ENCODE results near the gene PDCD7.

Gene PDCD7

DNA sequence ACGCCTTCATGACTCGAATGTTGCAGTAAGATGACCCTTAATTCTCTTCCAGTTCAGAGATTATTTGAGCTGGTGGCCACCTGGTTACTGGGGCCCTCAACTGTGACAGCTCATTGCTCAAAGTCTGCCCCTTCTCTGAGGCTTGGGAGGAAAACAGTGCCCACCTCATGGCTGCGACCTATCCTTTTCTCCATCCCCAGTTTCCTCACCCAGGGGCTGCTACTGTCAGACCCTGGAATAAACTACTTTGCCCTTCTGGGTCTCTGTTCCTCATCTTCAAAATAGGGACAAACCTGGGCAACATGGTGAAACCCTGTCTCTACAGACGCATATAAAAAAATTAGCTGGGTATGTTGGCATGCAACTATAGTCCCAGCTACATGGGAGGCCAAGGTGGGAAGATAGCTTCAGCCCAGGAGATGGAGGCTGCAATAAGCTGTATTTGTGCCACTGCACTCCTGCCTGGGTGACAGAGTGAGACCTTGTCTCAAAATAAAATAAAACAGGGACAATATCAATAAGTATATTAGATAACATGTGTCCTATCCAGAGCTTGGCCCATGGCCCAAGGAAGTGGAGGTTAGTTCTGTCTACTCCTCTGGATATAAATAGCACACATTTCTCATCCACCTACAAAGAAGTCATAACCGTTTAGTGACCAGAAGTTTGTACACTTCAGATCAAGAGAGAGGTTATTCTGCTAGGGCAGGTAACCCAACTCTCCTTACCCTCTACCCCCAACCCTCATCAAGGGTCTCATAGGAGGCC lies 63.6 kb downstream of the PDCD7 start:
- no peak for DNase-seq

DNA sequence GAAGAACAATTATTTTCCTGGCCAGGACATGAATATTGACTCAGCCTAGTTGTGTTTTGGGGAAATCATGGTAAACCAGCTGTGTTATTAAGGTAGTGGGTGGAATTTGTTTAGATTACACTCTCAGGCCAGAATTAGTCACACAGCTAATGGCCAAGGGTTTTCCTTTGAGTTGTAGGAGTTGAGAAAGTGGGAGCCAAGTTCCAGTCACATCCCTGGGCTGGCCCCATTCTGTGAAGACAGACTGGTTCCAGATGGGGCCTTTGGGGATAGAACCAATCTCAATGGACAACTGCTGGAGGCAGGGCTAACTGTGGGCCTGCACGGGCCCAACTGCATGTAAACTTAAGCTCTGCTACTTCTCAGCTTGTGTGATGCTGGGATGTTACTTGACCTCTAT lies 64.4 kb downstream of the PDCD7 start:
- no peak for DNase-seq

DNA sequence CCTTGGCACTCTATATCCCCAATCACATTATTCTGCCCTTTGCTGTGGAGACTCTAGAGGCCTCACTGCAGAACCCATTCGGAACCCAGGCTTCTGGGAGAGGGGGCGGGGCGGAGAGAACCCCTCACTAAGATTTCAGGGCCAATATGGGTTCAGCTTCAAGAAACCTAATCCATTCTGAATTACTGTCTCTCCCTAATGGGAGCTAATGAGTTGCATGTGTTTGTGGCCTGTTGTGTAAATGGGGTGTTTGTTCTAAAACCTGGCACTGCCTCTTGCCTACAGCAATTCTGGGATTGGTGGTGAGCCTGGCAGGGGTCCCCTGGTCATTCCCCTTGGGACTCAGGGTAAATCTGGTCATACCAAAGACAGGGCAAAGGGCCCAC lies 65.2 kb downstream of the PDCD7 start:
- no peak for DNase-seq

DNA sequence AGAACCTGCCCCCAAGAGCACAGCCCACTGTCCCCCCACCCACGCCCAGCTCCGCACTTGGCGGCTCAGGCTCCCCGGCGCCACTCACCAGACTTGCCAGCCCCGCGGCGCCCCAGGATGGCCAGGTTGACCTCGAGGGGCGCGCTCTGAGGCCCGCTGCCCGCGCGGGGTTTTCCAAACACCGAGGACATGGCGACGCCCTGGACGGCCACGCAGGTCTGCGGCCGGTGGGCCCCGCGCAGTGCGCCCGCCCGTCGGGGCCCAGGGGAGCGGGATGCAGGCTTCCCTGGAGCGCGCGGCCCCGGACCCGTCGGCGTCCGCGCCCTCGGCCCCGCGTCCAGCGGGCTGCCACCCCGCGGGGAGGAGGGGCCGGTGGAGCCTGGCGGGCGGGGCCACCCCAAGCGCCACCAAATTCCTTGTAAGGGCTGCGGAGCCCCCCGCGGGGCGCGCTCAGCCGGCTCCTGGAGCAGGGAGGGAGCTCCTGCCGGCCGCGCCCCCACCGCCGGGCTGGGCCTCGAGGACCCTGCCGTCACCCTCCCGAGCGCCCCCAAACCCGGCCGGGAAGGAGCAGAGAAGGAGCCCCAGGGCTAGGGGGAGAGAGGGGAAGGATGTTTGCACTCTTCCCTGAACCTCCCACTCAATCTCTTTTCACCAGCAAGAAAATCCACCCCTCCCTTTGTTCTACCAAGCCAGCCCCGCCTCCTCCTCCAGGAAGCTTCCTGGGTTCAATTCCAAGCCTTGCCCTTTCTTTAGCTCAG lies 65.8 kb downstream of the PDCD7 start, which contains the start of gene RASL12:
TSS of gene RASL12 (minus strand) at position 347 of the 758 bp plus-strand sequence. CDS start at position 191, 156 bp downstream.
- DNase-seq = no peak
